Fibroblast of skin of right quadriceps (primary cell): ENCODE data around the gene NFS1.

Experiments used
- DNase-seq: peaks from one replicate; pipeline ENCODE4 v3.0.0-alpha.2; 2013

Gene NFS1

DNA sequence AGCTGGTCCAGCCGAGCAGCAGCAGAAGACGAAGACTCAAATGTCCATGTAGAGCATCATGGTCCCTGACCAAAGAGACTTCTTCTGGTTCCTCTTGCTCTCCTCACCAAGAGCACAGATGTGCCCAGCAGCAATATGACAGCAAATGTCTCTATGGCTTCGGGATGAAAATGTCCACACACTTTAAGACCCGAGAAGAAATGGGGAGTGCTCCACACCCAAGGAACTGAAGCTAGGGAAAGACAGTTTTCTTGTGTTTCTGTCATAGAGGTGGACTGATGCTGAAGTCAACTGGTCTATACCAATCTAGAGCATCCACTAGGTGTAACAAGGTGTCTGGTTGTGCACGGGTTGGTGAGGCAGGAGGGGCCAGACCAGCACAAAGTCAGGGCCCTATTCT lies 29.9 kb downstream of the NFS1 start:
- no peak for DNase-seq

DNA sequence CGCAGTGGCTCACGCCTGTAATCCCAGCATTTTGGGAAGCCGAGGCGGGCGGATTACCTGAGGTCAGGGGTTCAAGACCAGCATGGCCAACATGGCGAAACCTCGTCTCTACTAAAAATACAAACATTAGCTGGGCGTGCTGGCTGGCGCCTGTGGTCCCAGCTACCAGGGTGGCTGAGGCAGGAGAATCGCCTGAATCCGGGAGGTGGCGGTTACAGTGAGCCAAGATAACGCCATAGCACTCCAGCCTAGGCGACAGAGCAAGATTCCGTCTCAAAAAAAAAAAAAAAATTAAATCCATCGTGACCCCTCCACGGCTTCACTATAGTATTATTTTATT lies 33.2 kb downstream of the NFS1 start:
- DNase-seq = no peak

DNA sequence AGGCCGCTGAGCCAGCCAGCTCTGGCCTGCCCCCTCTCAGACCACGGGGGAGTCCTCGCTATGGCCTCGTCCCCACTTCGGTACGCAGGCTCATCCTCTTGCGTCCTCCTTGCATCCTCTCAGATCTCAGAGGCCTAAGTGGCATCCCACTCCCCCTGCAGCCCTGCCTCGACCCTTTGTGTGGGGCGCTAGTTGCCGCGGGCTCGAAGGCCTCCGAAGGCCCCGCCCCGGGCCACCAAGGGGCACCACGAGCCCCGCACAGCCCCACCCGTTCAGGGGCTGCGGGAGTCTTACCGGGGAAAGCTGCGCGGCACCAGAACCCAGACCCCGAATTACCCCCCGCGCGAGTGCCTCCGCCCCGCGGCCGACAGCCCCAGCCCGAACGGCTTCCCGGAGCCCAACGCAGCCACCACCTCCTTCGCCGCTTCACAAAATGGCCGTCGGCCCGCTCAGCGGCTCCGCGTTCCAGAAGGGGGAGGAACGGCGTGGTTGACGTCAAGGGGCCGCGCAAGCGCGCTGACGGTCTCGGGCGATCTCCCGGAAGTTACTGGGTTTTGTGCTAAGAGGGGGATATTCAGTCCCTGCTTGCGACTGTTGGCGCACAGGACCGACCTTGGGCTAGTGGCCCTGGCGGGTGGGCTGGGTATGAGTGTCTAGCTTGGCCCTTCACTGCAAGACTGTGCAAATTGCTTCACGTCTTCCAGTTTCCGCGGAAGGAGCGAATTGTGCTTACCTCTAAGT lies 34.5 kb downstream of the NFS1 start, which contains the start of the genes CPNE1 and RBM12:
TSS of gene CPNE1 (minus strand) at position 435 of the 741 bp plus-strand sequence. CDS start 31,977 bp downstream, outside the sequence.
TSS of gene RBM12 (minus strand) at position 435 of the 741 bp plus-strand sequence. CDS start 9,578 bp downstream, outside the sequence.
- peak; percentile 92 for DNase-seq

DNA sequence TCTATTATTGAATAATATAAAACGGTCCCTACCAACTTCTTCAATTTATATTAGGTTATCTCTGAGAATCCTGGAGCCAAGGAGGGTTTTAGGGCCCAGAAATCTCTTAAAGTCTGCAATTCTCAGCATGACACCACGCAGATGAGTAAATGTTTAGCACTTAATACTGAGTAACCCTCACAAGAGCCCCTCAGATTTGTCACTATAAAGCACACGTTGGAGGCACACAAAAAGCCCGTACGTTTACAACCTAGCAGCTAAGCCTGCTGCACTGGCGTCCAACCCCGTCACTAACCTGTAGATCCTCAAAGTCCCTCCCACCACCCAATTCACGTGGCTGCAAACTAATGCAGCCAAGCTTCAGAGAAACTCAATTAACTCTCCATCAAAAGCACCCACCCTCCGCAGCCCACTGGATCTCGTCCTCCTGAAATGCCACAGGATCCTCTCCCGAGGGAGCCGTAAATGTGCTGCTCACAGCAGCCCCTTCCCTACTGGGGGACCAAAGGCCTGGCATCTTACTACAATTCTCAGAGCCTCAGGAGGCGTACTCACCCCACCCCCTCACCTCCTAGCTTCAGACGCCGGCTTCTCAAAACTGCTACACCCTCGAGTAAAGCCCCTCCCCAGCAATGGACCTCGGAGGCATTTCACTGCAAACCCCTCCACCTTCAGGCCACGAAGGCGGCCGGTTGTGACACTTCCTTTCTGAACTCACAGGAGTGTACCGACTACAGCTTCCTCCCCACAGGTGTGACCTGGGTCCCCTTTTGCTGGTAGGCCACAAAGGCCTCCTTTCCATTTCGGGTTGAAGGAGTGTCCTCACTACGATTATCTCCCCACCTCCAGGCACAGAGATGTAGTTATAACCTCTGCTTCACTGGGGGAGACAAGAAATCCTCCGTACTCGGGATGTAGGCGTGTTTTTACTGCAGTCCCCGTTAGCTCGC lies 35.4 kb downstream of the NFS1 start:
- peak; percentile 34 for DNase-seq

DNA sequence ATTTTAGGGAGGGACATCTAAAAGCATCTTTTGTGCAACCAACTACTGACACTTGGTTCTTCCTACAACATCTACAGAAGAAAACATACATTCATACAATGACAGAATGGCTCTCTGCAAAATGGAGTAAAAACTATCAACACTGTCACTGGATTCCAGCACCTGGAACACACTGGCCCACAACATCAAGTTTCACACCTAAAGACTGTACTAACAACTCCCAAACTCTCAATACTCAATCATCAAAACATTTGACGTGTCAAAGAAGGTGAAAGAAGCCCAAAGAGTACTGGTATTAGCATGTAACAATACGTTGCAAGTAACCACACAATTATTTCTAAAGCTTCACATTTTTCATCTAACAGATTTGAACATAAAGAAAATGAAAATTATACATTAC lies 36.6 kb downstream of the NFS1 start:
- DNase-seq = no peak

DNA sequence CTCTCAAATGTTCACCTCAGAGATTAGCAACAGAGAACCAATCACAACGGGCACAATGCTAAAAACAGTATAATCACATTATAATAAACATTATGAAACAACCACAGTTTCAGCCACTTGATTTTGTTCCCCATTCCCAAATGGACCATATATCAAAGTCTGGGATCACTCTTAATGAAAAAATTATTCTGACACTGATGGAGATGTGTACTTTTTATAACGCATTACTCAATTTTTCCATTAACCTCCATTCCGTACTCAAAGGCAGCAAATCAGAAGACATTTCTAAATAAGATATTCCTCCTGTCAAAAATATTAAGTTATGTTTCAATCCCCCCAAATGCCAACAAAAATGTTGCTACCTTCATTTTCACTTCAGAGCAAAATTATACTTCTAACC lies 37.2 kb downstream of the NFS1 start:
- no peak for DNase-seq

DNA sequence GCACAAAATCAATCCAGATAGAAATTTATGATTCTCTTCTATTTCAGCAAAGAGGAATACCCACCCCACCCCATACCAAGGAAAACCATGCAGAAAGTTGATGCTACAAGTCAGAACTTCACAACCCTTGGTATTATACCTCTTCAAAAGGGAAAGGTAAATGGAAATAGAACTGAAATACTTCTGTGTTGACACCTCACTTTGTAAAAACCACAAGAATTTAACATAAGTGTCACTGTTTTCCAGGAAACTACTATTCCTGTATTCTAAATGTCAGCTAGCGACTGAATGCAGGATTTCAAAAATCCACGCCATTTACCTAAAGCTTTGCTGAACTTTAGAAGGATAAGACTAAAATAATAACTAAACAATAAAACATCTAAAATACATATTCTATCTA lies 38.1 kb downstream of the NFS1 start:
- peak; percentile 10 for DNase-seq

DNA sequence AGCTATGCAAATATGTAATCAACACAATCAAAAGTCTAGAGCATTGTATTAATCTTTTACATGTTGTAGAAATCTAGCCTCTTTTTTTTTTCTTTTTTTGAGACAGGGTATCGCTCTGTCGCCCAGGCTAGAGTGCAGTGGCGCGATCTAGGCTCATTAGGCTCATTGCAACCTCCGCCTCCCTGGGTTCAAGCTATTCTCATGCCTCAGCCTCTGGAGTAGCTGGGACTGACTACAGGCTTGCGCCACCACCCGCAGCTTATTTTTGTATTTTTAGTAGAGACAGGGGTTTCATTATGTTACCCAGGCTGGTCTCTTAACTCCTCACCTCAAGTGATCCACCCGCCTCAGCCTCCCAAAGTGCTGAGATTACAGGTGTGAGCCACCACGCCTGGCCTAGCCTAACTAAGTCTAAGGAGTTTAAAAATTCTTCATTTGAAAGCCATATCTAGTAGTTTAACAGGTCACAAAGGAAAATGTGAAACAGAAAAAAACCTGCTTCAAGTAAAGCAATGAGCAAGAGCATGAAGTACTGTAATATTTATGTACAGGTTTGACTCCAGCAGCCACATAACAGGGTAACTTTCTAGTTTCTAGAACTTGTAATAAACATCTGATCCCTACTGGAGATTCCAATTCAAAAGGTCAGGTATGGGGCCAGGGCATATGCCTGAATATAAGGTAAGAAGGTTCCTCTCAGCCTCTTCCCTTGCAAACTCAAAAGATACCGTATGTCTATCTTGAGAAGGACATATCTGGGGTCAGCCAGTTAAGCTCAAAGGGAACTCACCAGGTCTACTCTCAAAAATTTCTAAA lies 38.8 kb downstream of the NFS1 start:
- no peak for DNase-seq

DNA sequence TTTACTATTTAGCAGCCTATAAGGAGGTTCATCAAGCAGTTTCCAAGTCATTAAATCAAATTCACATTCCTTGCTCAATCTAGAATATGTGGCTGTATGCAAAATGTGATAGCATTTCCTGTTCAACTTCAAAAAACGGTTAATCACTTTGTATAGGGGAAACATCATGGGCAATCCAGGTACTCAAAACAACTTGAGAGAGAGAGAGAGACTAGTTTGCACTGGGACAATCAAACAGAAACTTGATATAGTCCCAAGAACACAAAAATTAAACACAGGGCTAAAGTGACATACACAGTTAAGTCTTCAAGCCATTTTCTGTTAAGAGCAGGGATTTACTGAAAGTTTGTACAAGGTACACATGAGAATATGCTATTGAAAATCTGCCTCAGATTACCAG lies 41.9 kb downstream of the NFS1 start:
- DNase-seq = no peak

DNA sequence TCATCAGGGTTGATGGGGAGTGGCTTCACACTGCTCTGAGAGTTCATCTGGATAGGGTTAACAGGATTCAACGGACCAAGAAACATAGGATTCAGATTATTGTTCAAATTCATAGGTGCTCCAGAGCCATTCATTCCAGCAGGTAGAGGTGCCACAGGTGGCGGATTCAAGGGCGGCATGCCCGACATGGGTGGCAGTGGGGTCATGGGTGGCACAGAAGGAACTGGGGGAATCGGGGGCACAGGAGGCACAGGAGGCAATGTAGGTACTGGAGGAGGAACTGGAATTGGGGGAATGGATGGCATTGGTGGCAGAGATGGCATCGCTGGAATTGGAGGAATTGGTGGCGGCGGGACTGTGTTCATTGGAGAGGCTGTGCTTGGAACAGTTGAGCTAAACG lies 44.7 kb downstream of the NFS1 start:
- no peak for DNase-seq

DNA sequence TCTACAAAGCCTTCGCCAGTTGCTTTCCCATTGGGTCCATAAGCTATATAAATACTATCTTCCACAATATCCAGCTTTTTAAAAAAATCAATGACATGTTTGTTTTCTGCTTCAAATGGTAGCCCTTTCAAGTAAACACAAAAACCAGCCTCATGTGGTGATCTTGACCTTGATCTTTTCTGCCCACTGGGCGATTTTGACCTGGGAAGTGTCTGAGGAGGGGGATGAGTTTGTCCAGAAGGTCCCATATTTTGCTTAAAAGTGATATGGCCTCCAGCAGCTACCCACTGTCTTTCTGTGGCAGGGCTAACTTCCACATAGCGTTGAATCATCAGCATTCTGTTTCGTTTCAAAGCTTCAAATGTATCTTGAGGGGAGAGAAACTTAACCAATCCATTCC lies 45.3 kb downstream of the NFS1 start:
- no peak for DNase-seq

DNA sequence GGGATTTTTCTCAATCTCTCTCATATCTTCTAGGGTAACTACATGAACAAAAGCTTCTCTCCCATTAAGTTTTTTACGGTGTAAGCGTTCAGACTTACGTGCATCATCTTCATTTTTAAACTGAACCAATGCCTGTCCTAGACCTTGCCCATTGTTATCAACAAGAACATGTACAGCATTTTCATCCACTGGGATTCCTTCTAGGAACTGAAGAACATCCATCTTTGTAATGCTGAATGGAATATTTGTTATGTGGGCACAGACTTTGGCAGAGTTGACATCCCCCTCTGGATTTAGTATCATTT lies 45.8 kb downstream of the NFS1 start:
- no peak for DNase-seq

DNA sequence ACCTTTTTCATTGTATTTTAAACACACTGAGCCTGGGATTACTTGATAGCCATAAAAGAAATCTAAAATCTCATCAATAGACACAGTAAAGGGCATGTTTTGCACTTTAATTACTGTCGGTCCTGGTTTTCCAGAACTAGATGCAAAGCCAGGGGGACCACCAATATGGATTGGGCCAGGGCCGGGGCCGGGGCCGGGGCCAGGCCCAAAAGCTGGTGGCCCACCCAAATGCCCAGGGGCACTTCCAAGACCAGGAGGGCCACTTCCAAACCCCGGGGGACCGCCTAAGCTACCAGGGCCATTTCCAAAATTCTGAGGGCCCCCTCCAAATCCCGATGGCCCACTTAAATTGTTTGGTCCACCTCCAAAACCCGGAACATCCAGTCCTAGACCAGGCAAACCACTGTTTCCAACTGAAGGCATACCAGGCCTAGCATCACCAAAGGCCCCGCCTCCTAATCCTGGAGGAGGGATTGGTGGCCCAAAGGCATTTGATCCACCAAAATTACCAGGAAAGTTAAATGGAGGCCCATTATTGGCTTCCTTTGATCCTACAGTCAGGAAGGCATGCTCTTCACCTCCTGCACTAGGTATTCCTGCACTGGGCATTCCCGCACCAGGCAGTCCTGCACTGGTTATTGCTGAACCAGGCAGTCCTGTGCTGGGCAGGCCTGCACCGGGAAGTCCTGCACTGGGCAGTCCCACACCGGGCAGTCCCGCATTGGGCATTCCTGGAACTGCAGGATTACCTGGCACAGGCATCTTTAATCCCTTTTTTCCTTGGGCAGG lies 46.3 kb downstream of the NFS1 start:
- no peak for DNase-seq

DNA sequence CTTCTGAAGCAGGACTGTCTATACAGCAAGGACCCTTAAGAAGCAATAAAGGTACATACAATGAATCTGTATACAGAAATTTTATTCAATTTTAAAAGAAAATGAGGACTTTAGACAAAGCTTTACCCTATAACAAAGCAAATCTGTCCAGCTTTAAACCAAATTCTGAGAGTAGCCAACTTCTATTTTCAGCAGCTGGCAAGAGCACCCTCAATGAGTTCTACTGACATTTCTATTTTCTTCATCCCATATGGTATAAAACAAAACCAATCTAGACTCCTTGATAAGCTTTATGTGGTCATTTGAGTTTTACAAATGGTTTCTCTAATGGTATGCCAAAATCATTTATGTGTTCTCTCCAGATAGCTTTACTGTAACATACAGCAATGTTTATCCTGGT lies 47.2 kb downstream of the NFS1 start:
- DNase-seq = no peak

- DNase-seq = no peak
These were observed 48.5 kb downstream of the NFS1 start for GRCh38 chr20:35650632-35651031.

DNA sequence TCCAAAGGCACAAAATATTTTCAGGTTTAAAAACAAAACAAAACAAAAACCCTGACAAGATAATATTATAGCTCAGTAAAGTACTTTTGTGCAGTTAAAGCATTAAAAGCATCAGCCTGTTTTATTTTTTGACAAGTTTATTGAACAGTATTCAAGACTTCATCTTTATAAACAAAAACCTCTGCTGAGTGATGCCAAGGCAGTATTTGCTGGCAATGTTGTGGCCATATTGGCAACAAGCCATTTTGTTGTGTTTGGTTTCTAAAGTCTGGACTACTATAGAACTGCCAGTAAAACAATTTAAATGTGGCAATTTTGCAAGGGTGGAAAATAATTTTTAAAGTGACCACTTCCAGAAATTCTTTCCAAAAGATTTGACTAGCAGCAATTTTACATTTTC lies 50.3 kb downstream of the NFS1 start:
- DNase-seq = no peak

DNA sequence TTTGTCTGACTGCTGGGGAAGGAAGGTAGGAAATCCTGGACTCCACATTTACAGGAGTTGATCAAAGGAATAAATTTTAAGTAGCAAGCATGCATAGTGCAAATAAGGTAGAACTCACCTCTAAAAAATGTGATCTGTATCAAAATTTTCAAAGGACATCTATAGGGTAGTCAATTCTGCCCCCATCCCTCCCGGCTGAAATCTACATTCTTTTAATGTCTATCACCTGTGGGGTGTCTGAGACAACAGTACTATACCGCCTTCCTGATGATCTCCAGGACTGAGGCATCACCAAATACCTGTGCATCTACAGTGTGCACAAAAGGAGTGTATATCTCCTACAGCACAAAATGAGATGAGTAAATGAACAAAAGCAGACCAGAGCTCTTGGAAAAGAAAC lies 54.3 kb downstream of the NFS1 start:
- no peak for DNase-seq

- no peak for DNase-seq
These were observed 56.1 kb downstream of the NFS1 start for GRCh38 chr20:35643045-35643444.

- DNase-seq = no peak
These were observed 57.4 kb downstream of the NFS1 start for GRCh38 chr20:35641743-35642142.

- no peak for DNase-seq
These were observed 58.4 kb downstream of the NFS1 start for GRCh38 chr20:35640724-35641123.

GRCh38 chr20:35638751-35639150 lies 60.4 kb downstream of the NFS1 start:
- DNase-seq = no peak

DNA sequence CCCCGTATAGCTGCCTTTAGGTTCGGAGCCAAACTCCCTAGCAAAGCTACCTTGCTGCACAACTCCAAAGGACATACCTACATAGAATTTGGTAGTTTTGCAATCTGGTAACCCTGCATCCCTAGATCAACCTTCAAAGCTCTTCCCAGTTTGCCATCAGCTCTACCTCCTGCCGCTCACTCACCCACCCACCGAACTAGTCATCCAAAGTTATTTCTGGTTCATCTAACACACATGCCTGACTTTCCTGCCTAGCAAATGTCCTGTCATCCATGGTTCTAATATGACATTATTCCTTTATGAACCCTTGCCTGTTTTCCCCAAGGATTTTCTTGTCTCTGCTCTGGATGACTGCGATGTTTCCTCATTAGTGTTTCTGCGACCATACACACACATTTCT lies 61.9 kb downstream of the NFS1 start:
- DNase-seq = no peak

- DNase-seq = no peak
These were observed 63.1 kb downstream of the NFS1 start for GRCh38 chr20:35636095-35636494.
